ENCODE measurements around the gene AKR7A3.
"Not testable (repeated sequence)": the region's sequence is repeated elsewhere in the genome, so short reads cannot be mapped to it uniquely, and the experiment has no call there.

The AKR7A3 gene

GRCh38 chr1:19317126-19317910 is 28.7 kb upstream of the AKR7A3 start:
- no peak for DNase-seq

GRCh38 chr1:19315378-19316198 is 27.0 kb upstream of the AKR7A3 start:
- DNase-seq: peak; percentile 35 to 56

- DNase-seq: no peak
These were observed 25.7 kb upstream of the AKR7A3 start for GRCh38 chr1:19313961-19314882.

- no peak for DNase-seq
These were observed 25.0 kb upstream of the AKR7A3 start for GRCh38 chr1:19313636-19313959.

GRCh38 chr1:19312782-19313635 is 24.4 kb upstream of the AKR7A3 start:
- DNase-seq: no peak

- peak; percentile 39 to 72 for DNase-seq
These were observed 23.6 kb upstream of the AKR7A3 start, which contains the start of the genes AKR7A2 and SLC66A1 for GRCh38 chr1:19311931-19312781. Gene AKR7A2 (minus strand): TSS chr1:19312144. CDS start chr1:19312124, 20 bp downstream. Gene SLC66A1 (plus strand): TSS chr1:19312326. CDS start chr1:19317678, 5,352 bp downstream.

- DNase-seq: no peak
These were observed 22.9 kb upstream of the AKR7A3 start for GRCh38 chr1:19311503-19311930.

- DNase-seq: no peak
These were observed 22.3 kb upstream of the AKR7A3 start for GRCh38 chr1:19310720-19311502.

- DNase-seq: no peak
These were observed 21.5 kb upstream of the AKR7A3 start for GRCh38 chr1:19310061-19310460.

- no peak for DNase-seq
These were observed 20.7 kb upstream of the AKR7A3 start for GRCh38 chr1:19309123-19309813.

- no peak for DNase-seq
These were observed 19.9 kb upstream of the AKR7A3 start for GRCh38 chr1:19308509-19308907.

- DNase-seq: no peak
These were observed 19.4 kb upstream of the AKR7A3 start for GRCh38 chr1:19307794-19308508.

- DNase-seq: no peak
These were observed 18.4 kb upstream of the AKR7A3 start for GRCh38 chr1:19306941-19307340.

GRCh38 chr1:19305880-19306279 is 17.3 kb upstream of the AKR7A3 start:
- no peak for DNase-seq

- DNase-seq: not testable (repeated sequence)
These were observed 15.5 kb upstream of the AKR7A3 start for GRCh38 chr1:19304081-19304480.

- no peak for DNase-seq
These were observed 11.6 kb upstream of the AKR7A3 start for GRCh38 chr1:19300211-19300610.

GRCh38 chr1:19294638-19295037 is 6.1 kb upstream of the AKR7A3 start:
- DNase-seq: no peak

- no peak for DNase-seq
These were observed 674 bp upstream of the AKR7A3 start for GRCh38 chr1:19289244-19289643.
